Activated naive CD8-positive, alpha-beta T cell treated with anti-CD3 and anti-CD28 coated beads, Interleukin-2, amount 10 ng/mL, durations not matched to agents 7 days and 5 days (primary cell): ENCODE data around the gene BBC3. TPM values are rescaled to one million over a fixed set of nuclear protein-coding genes. Genes with fewer than 3 reads are reported as not detected.

ENCODE experiments used
- ATAC-seq: fragments of 150-1000 bp; cut with Tn5 transposase; one replicate; pipeline ENCODE4 v1.10.0; 2021; ENCODE audit warnings: low read depth, moderate library complexity
- POLR2A ChIA-PET: fragments of 350-600 bp; sonication (Branson Sonifier 250); formaldehyde crosslinking; loops from one replicate; lab custom pipeline; 2021; ENCODE audit warnings: antibody characterized with exemption; lab: Charles Lee
- DNase-seq: peaks from one replicate; pipeline ENCODE4 v3.0.0; 2021
- H3K27ac Mint-ChIP-seq: one replicate; pipeline ENCODE4 v1.8.0; 2022; ENCODE audit warnings: mild to moderate bottlenecking, mixed read lengths
- H3K27me3 Mint-ChIP-seq: one replicate; pipeline ENCODE4 v1.8.0; 2022; ENCODE audit warnings: mild to moderate bottlenecking, moderate library complexity, mixed read lengths
- H3K36me3 Mint-ChIP-seq: one replicate; pipeline ENCODE4 v1.8.0; 2021; ENCODE audit warnings: mild to moderate bottlenecking, mixed read lengths
- H3K4me1 Mint-ChIP-seq: one replicate; pipeline ENCODE4 v1.8.0; 2021; ENCODE audit warnings: mixed read lengths
- H3K4me3 Mint-ChIP-seq: one replicate; pipeline ENCODE4 v1.8.0; 2022; ENCODE audit warnings: mild to moderate bottlenecking, moderate library complexity, mixed read lengths
- H3K9me3 Mint-ChIP-seq: one replicate; pipeline ENCODE4 v1.8.0; 2021; ENCODE audit warnings: mixed read lengths
- total RNA-seq, 2 experiments: library from RNA; stranded (reverse); gene quantifications; one replicate each; pipeline ENCODE4 v1.2.3, GENCODE V29; 2021

The BBC3 gene
- total RNA-seq, 2 experiments from 2014 or later, result 29.5 to 29.9 TPM

DNA sequence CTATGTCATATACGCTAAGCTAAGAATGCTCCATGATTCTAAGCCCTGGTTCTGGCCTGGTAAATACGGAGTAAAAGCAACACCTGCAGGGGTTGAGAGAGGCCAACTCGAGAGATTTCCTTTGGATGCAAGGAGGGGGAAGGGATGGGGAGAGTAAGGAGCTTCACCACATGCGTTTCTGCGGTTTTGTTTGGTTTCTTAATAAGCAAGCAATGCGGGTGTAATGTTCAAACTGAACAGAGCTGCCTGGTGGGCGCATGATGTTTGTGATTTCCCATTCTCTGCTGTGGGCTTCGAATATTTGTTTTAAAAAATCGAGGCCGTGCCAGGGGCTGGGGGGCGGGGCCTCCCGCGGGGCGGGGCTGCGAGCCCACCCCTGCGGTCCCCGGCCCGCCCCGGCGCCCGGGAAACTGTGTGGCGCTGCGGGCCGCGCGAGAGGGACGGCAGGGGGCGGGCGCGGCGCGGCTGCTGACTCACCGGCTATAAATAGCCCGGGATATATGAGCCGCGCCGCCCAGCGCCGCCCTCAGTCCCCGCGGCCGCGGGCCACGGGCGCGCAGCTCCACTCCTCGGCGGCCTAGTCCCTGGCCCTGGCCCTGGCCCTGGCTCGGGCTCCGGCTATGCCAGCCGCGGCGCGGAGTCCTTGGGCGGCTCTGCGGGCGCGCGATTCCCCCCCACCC, 5.1 kb downstream of the BBC3 start:
- peak; percentile 94 for DNase-seq
- H3K27ac Mint-ChIP-seq, result peak overlapping the region; percentile 69
- H3K36me3 Mint-ChIP-seq, result peaks cover 13% of the 10 kb centered on the region
- peak; percentile 69 for ATAC-seq
- H3K4me3 Mint-ChIP-seq, result peak overlapping the region; percentile 45
- no peaks in the 10 kb centered on the region for H3K9me3 Mint-ChIP-seq
- H3K27me3 Mint-ChIP-seq, result no peaks in the 10 kb centered on the region
- H3K4me1 Mint-ChIP-seq, result peaks cover 7% of the 10 kb centered on the region
- POLR2A ChIA-PET, result interaction anchor here (0.6 to 3.7 kb wide), 26 partner anchors 9 to 203 kb away, joined by 3 to 99 read pairs (median 6); partner anchors contain the start of genes CCDC9, DHX34, INAFM1 and ZC3H4

DNA sequence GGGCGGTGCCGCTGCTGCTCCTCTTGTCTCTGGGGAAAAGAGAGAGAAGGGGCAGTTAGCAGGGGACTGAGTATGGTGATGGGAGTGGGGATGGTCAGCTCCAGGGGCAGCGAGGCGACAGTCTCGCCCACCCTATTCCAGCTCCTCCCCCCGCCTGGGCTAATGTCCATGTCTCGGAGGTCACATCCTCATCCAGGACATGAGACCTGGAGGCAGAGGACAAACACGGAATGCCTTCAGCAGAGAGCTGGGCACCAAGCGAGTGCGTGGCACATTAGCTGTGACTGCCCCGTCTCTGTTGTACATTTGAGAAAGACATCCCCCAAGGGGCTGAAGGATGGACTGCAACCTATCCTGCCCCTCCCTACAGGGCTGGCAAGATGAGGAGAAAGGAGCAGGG, 9.1 kb downstream of the BBC3 start:
- Mint-ChIP-seq H3K4me1 (peaks cover 5% of the 10 kb centered on the region), H3K4me3 (no peak overlapping the region), H3K27ac (no peak overlapping the region), H3K36me3 (peaks cover 14% of the 10 kb centered on the region), H3K9me3 (no peaks in the 10 kb centered on the region), H3K27me3 (no peaks in the 10 kb centered on the region)
- POLR2A ChIA-PET, result interaction anchor here (0.6 kb wide), 1 partner anchor 22 kb away, joined by 3 read pairs; no protein-coding TSS in a partner anchor
- no peak for DNase-seq
- no peak for ATAC-seq

DNA sequence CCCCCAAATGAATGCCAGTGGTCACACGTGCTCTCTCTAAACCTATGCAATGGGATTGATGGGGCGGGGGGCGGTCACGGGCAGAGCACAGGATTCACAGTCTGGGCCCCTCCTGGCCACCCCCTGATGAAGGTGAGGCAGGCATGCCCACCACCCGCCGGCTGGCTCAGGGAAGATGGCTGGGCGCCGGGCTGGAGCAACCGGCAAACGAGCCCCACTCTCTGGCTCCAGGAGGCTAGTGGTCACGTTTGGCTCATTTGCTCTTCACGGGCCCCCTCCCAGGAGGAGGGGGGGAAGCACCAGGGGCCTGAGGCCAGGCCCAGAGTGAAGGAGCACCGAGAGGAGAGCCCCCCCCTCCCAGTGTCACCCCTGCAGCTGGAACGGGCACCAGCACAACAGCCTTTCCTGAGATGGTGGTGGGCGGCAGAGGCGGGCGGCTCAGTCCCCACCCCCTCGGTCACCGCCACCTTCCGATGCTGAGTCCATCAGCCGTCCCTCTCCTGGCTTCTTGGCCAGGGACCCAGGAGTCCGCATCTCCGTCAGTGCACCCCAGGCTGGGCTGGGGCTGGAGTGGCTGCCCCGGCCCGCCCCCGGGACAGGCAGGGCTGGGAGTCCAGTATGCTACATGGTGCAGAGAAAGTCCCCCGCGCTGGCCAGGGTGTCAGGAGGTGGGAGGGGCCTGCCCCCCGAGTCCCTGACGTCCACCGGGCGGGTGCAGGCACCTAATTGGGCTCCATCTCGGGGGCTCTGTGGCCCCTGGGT, 9.7 kb downstream of the BBC3 start:
- Mint-ChIP-seq H3K36me3 (peaks cover 14% of the 10 kb centered on the region), H3K27ac (peak overlapping the region; percentile 48), H3K4me1 (peaks cover 5% of the 10 kb centered on the region), H3K4me3 (no peak overlapping the region), H3K9me3 (no peaks in the 10 kb centered on the region), H3K27me3 (no peaks in the 10 kb centered on the region)
- ATAC-seq (no peak), DNase-seq (no peak)
- POLR2A ChIA-PET, result interaction anchor here (0.6 kb wide), 2 partner anchors 12 to 21 kb away, joined by 3 to 5 read pairs; no protein-coding TSS in a partner anchor

DNA sequence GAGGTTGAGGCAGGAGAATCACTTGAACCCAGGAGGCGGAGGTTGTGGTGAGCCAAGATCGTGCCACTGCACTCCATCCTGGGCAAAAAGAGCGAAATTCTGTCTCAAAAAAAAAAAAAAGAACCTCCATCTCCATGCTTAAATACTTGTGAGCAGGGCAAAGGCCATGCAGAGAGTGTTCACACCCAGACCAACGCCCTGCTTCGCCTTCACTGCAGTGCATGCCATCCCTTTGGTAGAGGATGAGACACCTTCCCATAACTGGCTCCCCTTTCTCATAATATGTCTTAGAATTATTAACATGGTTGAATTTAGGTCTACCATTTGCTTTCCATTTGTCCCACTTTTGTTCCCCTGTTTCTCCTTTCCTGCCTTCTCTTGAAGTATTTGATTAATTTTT, 15.4 kb downstream of the BBC3 start:
- Mint-ChIP-seq H3K9me3 (no peaks in the 10 kb centered on the region), H3K4me1 (peaks cover 8% of the 10 kb centered on the region), H3K27me3 (no peaks in the 10 kb centered on the region), H3K36me3 (peaks cover 8% of the 10 kb centered on the region), H3K27ac (no peak overlapping the region), H3K4me3 (no peak overlapping the region)
- DNase-seq, result no peak
- ATAC-seq, result no peak
- POLR2A ChIA-PET, result interaction anchor here (0.7 to 4.1 kb wide), 3 partner anchors 11 to 59 kb away, joined by 3 to 18 read pairs (median 6); no protein-coding TSS in a partner anchor

DNA sequence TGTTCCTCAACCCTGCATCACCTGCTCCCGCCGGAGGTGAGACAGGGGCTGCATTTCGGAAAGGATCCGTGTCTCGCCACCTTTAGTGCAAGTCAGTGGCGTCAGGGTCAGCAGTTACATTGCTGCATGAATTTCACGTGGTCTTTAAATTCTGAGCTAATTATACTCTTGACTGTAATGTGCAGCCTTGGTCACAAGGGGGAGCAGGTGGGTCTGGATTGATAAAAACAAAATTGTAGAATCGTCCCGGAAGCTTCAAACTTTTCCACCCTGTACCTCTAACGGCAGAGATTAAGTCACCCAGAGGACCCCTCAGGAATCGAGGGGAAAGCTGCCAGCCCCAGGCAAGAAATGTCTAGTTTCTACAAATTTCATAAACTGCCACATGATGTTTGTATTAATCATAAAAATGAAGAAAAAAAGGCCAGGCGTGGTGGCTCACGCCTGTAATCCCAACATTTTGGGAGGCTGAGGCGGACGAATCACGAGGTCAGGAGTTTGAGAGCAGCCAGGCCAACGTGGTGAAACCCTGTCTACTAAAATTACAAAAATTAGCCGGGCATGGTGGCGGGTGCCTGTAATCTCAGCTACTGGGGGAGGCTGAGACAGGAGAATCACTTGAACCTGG, 20.2 kb downstream of the BBC3 start:
- peak; percentile 66 for DNase-seq
- Mint-ChIP-seq H3K9me3 (no peaks in the 10 kb centered on the region), H3K27ac (peak overlapping the region; percentile 96), H3K4me1 (peaks cover 10% of the 10 kb centered on the region), H3K36me3 (peaks cover 14% of the 10 kb centered on the region), H3K4me3 (peak overlapping the region; percentile 21), H3K27me3 (no peaks in the 10 kb centered on the region)
- ATAC-seq, result peak; percentile 77
- POLR2A ChIA-PET, result interaction anchor here (0.6 to 4.3 kb wide), 10 partner anchors 16 to 65 kb away, joined by 3 to 84 read pairs (median 4); partner anchors contain the start of gene INAFM1

DNA sequence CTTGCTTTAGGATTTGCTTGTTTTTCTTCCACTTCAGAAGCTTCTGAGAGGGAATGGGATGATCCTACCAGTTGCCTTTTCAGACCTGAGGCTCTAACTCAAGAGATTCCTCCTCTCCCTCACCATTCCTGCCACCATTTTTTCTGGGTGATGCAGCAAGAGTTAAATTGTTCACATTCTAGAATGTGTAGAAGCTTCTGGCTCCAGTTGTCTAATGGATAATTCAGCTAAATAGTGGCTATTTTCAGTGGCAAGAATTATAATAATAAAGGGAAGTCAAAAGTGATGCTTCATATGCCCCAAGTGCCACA, 20.9 kb downstream of the BBC3 start:
- POLR2A ChIA-PET, result interaction anchor here (0.6 to 4.3 kb wide), 9 partner anchors 9 to 64 kb away, joined by 3 to 84 read pairs (median 6); partner anchors contain the start of gene INAFM1
- Mint-ChIP-seq H3K4me3 (no peak overlapping the region), H3K27ac (peak overlapping the region; percentile 96), H3K4me1 (peaks cover 13% of the 10 kb centered on the region), H3K9me3 (no peaks in the 10 kb centered on the region), H3K36me3 (peaks cover 17% of the 10 kb centered on the region), H3K27me3 (no peaks in the 10 kb centered on the region)
- DNase-seq (no peak), ATAC-seq (no peak)

DNA sequence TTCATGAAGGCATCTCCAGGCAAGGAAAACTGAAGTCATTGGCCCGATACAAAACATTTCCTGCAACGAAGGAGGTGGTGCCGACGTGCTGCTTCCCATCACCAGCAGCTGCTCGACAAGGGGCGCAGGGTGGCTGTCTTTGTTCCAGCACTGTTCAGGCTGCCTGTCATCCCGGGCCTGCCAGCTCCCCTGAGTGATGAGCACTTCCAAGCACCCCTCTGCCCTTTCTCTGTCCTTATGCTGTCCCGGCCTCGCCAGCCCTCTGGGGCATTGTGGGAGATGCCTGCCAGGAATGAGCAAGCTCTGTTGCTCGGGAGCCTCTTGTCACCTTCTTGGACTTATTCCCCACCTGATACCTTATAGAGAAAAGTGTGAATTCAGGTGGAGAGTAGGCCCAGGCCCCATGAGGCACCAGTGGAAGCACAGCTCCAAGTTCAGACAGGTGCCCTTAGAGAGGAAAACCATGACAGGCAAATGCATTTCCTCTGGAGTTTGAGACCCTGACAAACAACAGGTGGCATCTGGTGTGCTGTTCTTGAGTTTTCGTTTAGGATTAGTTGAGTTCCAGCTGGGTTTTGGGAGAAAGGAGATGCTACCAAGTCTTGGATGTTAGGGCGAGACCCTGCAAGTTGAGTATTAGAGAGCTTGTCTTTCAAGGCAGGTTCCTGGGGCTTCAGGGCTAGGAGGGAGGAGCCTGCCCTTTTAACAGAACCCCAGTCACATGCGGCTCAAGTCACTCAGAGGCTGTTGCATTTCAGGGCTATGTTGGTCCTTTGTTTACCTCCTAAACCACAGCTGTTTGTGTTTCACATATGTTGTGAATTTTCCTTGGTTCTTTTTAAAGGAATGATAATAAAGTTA, 21.4 kb downstream of the BBC3 start:
- H3K36me3 Mint-ChIP-seq, result peaks cover 23% of the 10 kb centered on the region
- H3K27ac Mint-ChIP-seq, result peak overlapping the region; percentile 96
- peaks cover 13% of the 10 kb centered on the region for H3K4me1 Mint-ChIP-seq
- H3K27me3 Mint-ChIP-seq, result no peaks in the 10 kb centered on the region
- ATAC-seq, result no peak
- H3K4me3 Mint-ChIP-seq, result no peak overlapping the region
- POLR2A ChIA-PET, result interaction anchor here (0.6 to 3.5 kb wide), 6 partner anchors 9 to 55 kb away, joined by 3 to 84 read pairs (median 5); no protein-coding TSS in a partner anchor
- no peak for DNase-seq
- no peaks in the 10 kb centered on the region for H3K9me3 Mint-ChIP-seq

DNA sequence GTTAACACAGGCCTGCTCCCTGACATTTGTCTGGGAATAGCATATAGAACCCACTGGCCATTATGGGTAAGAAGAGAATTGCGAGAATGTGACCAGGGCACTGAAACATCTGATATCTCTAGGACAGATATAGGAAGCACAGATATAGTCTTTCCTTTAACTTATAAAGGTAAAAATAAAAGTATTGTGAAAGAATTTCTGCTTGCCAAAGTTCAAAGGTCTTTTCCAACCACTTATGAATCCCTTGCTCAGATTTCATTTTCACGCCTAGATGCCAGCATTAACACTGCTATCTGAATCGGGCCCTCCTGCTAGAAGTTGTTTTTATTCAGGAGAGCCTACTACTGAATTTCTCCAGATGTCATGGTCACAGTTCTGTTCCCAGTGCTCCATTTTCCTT, 27.7 kb downstream of the BBC3 start:
- H3K36me3 Mint-ChIP-seq, result peaks cover 27% of the 10 kb centered on the region
- H3K27ac Mint-ChIP-seq, result no peak overlapping the region
- POLR2A ChIA-PET, result no interaction called here

DNA sequence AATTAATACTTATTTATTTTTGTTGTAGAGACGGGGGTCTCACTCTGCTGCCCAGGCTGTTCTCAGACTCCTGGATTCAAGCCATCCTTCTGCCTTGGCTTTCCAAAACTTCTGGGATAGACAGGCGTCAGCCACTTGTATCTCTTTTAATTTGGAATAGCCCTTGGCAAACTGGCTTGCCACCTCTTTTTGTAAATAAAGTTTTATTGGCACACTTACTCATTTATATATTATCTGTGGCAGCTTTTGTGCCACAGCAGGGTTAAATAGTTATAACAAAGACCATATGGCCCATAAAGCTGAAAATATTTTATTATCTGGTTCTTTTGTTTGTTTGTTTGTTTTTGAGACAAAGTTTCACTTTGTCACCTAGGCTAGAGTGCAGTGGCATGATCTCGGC, 30.5 kb downstream of the BBC3 start:
- H3K27ac Mint-ChIP-seq, result no peak overlapping the region
- peaks cover 29% of the 10 kb centered on the region for H3K36me3 Mint-ChIP-seq
- POLR2A ChIA-PET, result interaction anchor here (0.7 to 1.1 kb wide), 3 partner anchors 9 to 153 kb away, joined by 3 read pairs; no protein-coding TSS in a partner anchor

More for the DNA sequence above, 27.7 kb downstream of the BBC3 start:
- Mint-ChIP-seq H3K9me3 (no peaks in the 10 kb centered on the region), H3K4me1 (peaks cover 4% of the 10 kb centered on the region), H3K27me3 (no peaks in the 10 kb centered on the region), H3K4me3 (no peak overlapping the region)
- ATAC-seq (no peak), DNase-seq (no peak)

DNA sequence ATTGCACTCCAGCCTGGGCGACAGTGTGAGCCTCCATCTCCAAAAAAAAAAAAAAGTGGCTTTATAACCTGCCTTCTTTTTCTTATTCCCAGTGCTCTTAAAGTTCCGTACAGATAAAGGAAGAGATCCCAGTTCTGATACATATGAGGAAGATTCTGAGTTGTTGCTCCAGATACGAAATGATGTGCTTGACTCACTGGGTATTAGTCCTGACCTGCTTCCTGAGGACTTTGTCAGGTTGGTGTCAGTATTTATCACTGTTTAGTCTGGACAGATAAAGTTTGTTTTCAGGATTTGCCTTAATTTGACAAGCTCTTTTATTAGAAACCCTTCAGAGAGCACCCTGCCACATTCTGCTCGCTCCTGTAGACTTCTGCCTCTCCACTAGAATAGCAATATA, 33.9 kb downstream of the BBC3 start:
- no peaks in the 10 kb centered on the region for H3K27me3 Mint-ChIP-seq
- H3K9me3 Mint-ChIP-seq, result no peaks in the 10 kb centered on the region
- peaks cover 23% of the 10 kb centered on the region for H3K36me3 Mint-ChIP-seq
- H3K4me1 Mint-ChIP-seq, result peaks cover 4% of the 10 kb centered on the region
- DNase-seq, result no peak
- no peak overlapping the region for H3K4me3 Mint-ChIP-seq
- POLR2A ChIA-PET, result no interaction called here
- ATAC-seq, result no peak
- no peak overlapping the region for H3K27ac Mint-ChIP-seq

More for the DNA sequence above, 30.5 kb downstream of the BBC3 start:
- H3K4me3 Mint-ChIP-seq, result no peak overlapping the region
- no peak for ATAC-seq
- H3K27me3 Mint-ChIP-seq, result no peaks in the 10 kb centered on the region
- peaks cover 5% of the 10 kb centered on the region for H3K4me1 Mint-ChIP-seq
- no peaks in the 10 kb centered on the region for H3K9me3 Mint-ChIP-seq
- no peak for DNase-seq

DNA sequence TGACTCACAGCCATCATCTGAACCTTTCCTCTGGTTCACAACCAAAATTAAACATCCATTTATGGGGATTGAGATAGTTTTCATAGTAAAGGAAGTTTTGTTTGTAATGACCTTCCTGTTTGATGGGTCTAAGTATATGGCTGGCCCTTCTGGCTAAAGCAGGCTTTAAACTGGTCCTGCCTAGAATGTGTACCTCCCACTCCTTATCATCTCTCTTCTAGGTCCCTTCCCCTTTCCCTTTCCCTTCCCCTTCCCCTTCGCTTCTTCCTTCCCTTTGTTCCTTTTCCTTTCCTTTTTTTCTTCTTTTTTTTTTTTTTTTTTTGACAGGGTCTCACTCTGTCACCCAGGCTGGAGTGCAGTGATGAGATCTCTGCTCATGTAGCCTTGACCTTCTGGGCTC, 35.6 kb downstream of the BBC3 start:
- no peak overlapping the region for H3K4me3 Mint-ChIP-seq
- H3K36me3 Mint-ChIP-seq, result peaks cover 28% of the 10 kb centered on the region
- DNase-seq (no peak), ATAC-seq (no peak)
- peak overlapping the region; percentile 12 for H3K27ac Mint-ChIP-seq
- no peaks in the 10 kb centered on the region for H3K9me3 Mint-ChIP-seq
- no peaks in the 10 kb centered on the region for H3K27me3 Mint-ChIP-seq
- H3K4me1 Mint-ChIP-seq, result peaks cover 9% of the 10 kb centered on the region
- POLR2A ChIA-PET, result interaction anchor here (0.7 kb wide), 1 partner anchor 8 kb away, joined by 6 read pairs; no protein-coding TSS in a partner anchor

DNA sequence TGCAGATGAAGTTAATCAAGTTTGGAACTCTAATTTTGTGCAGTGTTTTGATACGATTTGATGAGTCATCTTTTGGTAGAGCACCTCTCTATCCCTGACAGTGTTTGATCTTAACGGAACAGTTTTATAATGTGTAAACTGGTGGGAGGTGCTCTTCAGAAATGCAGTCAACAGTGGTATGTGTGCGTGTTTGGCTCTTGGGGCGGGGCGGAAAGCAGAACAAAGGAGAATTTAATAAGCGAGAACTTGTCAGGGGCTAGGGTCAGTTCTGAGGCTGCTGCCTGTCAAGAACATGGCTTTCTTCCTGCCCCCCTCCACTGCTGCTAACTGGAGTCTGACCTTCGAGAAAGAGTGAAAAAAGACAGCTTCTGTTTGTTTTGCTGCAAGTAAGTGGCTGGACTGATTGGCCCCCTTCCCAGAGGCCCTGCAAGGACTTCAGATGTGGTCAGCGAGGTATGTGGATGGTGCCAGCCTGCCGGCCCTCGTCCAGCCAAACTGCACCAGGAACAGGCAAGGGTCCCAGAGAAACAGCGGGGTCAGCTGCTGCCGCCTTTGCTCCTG, 40.8 kb downstream of the BBC3 start:
- no peak for DNase-seq
- POLR2A ChIA-PET, result interaction anchor here (0.7 kb wide), 1 partner anchor 77 kb away, joined by 3 read pairs; the partner anchor contains the start of gene ZC3H4
- peak overlapping the region; percentile 39 for H3K27ac Mint-ChIP-seq
- H3K36me3 Mint-ChIP-seq, result peaks cover 28% of the 10 kb centered on the region
- no peak for ATAC-seq
- peak overlapping the region; percentile 2 for H3K4me3 Mint-ChIP-seq
- peaks cover 39% of the 10 kb centered on the region for H3K4me1 Mint-ChIP-seq
- H3K27me3 Mint-ChIP-seq, result no peaks in the 10 kb centered on the region
- H3K9me3 Mint-ChIP-seq, result no peaks in the 10 kb centered on the region
